Gastrocnemius medialis (tissue), 4 donors: ENCODE results near the gene ZNF268. TPM values are rescaled to one million over a fixed set of nuclear protein-coding genes. Genes with fewer than 3 reads are reported as not detected.

Source experiments
- ATAC-seq, 2 donors: fragments of 150-250 bp; one replicate each; pipeline ENCODE4 v1.9.1; 2016
- DNase-seq, 2 donors: peaks; one replicate each; pipeline ENCODE4 v3.0.0-alpha.2; 2019
- H3K27ac ChIP-seq, 4 donors: fragments of 200-600 bp; sonication (generic); 1 replicate in 1 of 4; 2 replicates in 3 of 4; pipeline ENCODE4 v1.5.1; 2016 to 2018; ENCODE audit warnings: mild to moderate bottlenecking in 2 of 4, moderate library complexity in 1 of 4
- H3K27me3 ChIP-seq, 3 donors: fragments of 200-600 bp; sonication (generic) in 2 of 3; 1 replicate in 1 of 3; 2 replicates in 2 of 3; pipeline versions ENCODE4 v1.5.1 to v1.6.0; 2016 to 2019; ENCODE audit warnings: mild to moderate bottlenecking in 1 of 3, moderate library complexity in 1 of 3
- H3K36me3 ChIP-seq, 2 donors: fragments of 200-600 bp; sonication (generic) in 1 of 2; one replicate each; pipeline ENCODE4 v1.5.1; 2017 to 2018
- H3K4me1 ChIP-seq, 2 donors: fragments of 200-600 bp; sonication (generic) in 1 of 2; one replicate each; pipeline ENCODE4 v1.5.1; 2016 to 2017; ENCODE audit warnings: mild to moderate bottlenecking in 2 of 2
- H3K4me3 ChIP-seq, 4 donors: fragments of 200-600 bp; sonication (generic) in 3 of 4; 1 replicate in 1 of 4; 2 replicates in 3 of 4; pipeline ENCODE4 v1.5.1; 2016 to 2019; ENCODE audit warnings: mild to moderate bottlenecking in 2 of 4
- H3K9me3 ChIP-seq, 3 donors: fragments of 200-600 bp; sonication (generic) in 2 of 3; 1 replicate in 1 of 3; 2 replicates in 2 of 3; pipeline ENCODE4 v1.5.1; 2016 to 2019
- POLR2A ChIP-seq, 2 donors: fragments of 450-650 bp; IDR thresholded peaks; one replicate each; pipeline ENCODE4 v1.6.1; 2017; ENCODE audit warnings: antibody characterized with exemption in 2 of 2, mild to moderate bottlenecking in 2 of 2, moderate library complexity in 2 of 2
- in situ Hi-C, 4 donors: fragments of 200-750 bp; cut with MboI; loops; one replicate each; pipeline versions ENCODE4 v1.15.0 to v1.8.0; 2017; ENCODE audit warnings: low sequenced_read_pairs in 4 of 4
- intact Hi-C: fragments of 100-400 bp; cut with DNase I; formaldehyde crosslinking; loops from one replicate; pipeline ENCODE4 v1.15.1; 2023; ENCODE audit warnings: low total_unique reads
- total RNA-seq, 4 donors: library from RNA; depleted of rRNA; stranded (reverse); fragments of >200 nt; gene quantifications; one replicate each; pipeline versions ENCODE4 v1.1.0 to v1.2.3, GENCODE V29; 2016
- TF ChIP-seq, protein P1 (sequence below), 5 experiments: fragments of 450-650 bp in 3 of 5; fragments of 200-600 bp in 2 of 5; sonication (generic) in 2 of 5; IDR thresholded peaks in 4 of 5; conservative IDR thresholded peaks in 1 of 5; 1 replicate in 4 of 5; 2 replicates in 1 of 5; pipeline ENCODE4 v1.5.1; 2016 to 2019; ENCODE audit warnings: antibody characterized with exemption in 5 of 5, mild to moderate bottlenecking in 3 of 5, moderate library complexity in 3 of 5

The ZNF268 gene
- total RNA-seq, 4 donors from 2014 or later: 3.8 to 8.9 (median 4.3) TPM

DNA sequence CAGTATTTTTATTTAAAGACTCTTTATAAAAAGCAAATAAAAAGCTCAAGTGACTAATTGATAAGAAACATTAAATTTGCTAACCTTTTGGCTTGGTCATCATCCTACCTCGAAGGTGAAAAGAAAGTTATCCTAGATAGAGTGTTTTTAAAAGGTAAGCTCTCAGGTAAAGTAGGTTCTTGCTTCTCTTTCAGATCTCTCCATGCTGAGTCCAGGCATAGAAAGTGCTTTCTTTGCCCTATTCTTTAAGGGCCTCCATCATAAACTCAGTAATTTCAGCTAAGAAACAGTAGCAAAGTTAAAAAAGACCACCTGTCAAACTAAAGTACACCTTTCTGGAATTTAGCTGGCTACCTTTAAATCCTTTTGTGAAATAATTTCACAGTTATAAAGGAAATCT is 75.0 kb downstream of the ZNF268 start:
- intact Hi-C loops: no loop called here
- DNase-seq (no peak), ATAC-seq (no peak)
- in situ Hi-C loops: no loop called here
- Histone ChIP-seq H3K36me3 (no peaks in the 10 kb centered on the region), H3K4me1 (no peaks in the 10 kb centered on the region), H3K4me3 (no peak overlapping the region), H3K9me3 (peaks cover 0 to 5% (median 0%) of the 10 kb centered on the region in 3 donors), H3K27ac (no peak overlapping the region), H3K27me3 (no peaks in the 10 kb centered on the region)
- TF ChIP-seq, protein P1, sequence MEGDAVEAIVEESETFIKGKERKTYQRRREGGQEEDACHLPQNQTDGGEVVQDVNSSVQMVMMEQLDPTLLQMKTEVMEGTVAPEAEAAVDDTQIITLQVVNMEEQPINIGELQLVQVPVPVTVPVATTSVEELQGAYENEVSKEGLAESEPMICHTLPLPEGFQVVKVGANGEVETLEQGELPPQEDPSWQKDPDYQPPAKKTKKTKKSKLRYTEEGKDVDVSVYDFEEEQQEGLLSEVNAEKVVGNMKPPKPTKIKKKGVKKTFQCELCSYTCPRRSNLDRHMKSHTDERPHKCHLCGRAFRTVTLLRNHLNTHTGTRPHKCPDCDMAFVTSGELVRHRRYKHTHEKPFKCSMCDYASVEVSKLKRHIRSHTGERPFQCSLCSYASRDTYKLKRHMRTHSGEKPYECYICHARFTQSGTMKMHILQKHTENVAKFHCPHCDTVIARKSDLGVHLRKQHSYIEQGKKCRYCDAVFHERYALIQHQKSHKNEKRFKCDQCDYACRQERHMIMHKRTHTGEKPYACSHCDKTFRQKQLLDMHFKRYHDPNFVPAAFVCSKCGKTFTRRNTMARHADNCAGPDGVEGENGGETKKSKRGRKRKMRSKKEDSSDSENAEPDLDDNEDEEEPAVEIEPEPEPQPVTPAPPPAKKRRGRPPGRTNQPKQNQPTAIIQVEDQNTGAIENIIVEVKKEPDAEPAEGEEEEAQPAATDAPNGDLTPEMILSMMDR (IDR thresholded peaks at IDR 0.05 in 4 of 5, conservative IDR thresholded peaks at IDR 0.05 in 1 of 5): no peak
- TF ChIP-seq POLR2A (IDR thresholded peaks at IDR 0.05): no peak

DNA sequence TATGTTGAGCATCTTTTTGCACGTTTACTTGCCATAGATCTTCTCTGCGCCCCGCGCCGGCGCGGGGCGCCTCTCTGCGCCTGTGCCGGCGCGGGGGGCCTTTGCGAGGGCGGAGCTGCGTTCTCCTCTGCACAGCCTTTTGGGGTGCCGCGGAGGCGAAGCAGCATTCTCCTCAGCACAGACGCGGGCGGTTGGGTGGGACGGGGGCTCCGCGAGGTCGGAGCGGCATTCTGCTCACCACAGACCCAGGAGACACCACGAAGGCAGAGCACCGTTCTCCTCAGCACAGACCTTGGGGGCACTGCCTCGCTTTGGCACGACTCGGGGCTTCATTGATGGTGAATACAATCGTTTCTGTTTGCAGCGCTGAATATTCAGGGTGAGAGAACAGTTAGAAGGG is 82.9 kb downstream of the ZNF268 start:
- Histone ChIP-seq H3K27me3 (no peaks in the 10 kb centered on the region), H3K4me1 (no peaks in the 10 kb centered on the region), H3K27ac (no peak overlapping the region), H3K9me3 (no peaks in the 10 kb centered on the region), H3K4me3 (no peak overlapping the region), H3K36me3 (no peaks in the 10 kb centered on the region)
- ATAC-seq: no peak
- intact Hi-C loops (no loop called here), in situ Hi-C loops (no loop called here)
- TF ChIP-seq, protein P1 (IDR thresholded peaks at IDR 0.05 in 4 of 5, conservative IDR thresholded peaks at IDR 0.05 in 1 of 5): no peak
- TF ChIP-seq POLR2A (IDR thresholded peaks at IDR 0.05): no peak
- no peak for DNase-seq

Other genes starting within 250 kb of the ZNF268 start
- gene ZNF605, start 225.2 kb upstream of the ZNF268 start, total RNA-seq: 1 to 10 TPM; 2.1 to 4.6 (median 2.2) TPM
- gene ZNF26, start 195.1 kb upstream of the ZNF268 start, total RNA-seq: 10 to 100 TPM in 1 of 4 donors, 1 to 10 TPM in 3; 1.2 to 12.3 (median 2.6) TPM
- 10 to 100 TPM in 2 of 4 donors, 1 to 10 TPM in 2; 5.3 to 20.9 (median 13.5) TPM for gene ZNF84, start 144.0 kb upstream of the ZNF268 start, total RNA-seq
- gene ZNF140, start 100.6 kb upstream of the ZNF268 start, total RNA-seq: 10 to 100 TPM in 2 of 4 donors, 1 to 10 TPM in 2; 5.4 to 14.5 (median 9.0) TPM
- 1 to 10 TPM in 1 of 4 donors, under 1 TPM in 3; 0.19 to 1.5 (median 0.51) TPM for gene ZNF891, start 51.2 kb upstream of the ZNF268 start, total RNA-seq
- 1 to 10 TPM; 3.0 to 8.3 (median 4.3) TPM for gene ZNF10, start 50.9 kb upstream of the ZNF268 start, total RNA-seq
- gene ANHX, start 54.4 kb downstream of the ZNF268 start, total RNA-seq: not detected